Gastrocnemius medialis (tissue), 4 donors: Measurements from ENCODE around the gene PHF21B.

Experiments used
- POLR2A ChIP-seq, 2 donors: fragments of 450-650 bp; IDR thresholded peaks; one replicate each; pipeline ENCODE4 v1.6.1; 2017; ENCODE audit warnings: antibody characterized with exemption in 2 of 2, mild to moderate bottlenecking in 2 of 2, moderate library complexity in 2 of 2
- TF ChIP-seq, protein P1 (sequence below), 5 experiments: fragments of 450-650 bp in 3 of 5; fragments of 200-600 bp in 2 of 5; sonication (generic) in 2 of 5; IDR thresholded peaks in 4 of 5; conservative IDR thresholded peaks in 1 of 5; 1 replicate in 4 of 5; 2 replicates in 1 of 5; pipeline ENCODE4 v1.5.1; 2016 to 2019; ENCODE audit warnings: antibody characterized with exemption in 5 of 5, mild to moderate bottlenecking in 3 of 5, moderate library complexity in 3 of 5

DNA sequence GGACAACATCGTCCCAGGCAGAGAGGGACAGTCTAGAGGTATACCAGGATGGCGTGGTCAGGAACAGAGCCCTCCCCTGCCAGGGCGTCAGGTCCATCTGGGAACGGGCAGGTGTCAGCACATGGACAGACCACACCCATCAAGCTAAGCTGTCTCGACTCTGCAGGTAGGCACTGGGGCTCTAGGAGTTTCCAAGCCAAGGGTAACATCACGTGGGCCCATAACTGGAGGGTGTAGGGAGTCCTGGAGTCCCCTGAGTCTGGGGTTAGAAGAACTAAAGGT is 75.4 kb downstream of the PHF21B start:
- TF ChIP-seq POLR2A (IDR thresholded peaks at IDR 0.05), result no peak
- TF ChIP-seq, protein P1, sequence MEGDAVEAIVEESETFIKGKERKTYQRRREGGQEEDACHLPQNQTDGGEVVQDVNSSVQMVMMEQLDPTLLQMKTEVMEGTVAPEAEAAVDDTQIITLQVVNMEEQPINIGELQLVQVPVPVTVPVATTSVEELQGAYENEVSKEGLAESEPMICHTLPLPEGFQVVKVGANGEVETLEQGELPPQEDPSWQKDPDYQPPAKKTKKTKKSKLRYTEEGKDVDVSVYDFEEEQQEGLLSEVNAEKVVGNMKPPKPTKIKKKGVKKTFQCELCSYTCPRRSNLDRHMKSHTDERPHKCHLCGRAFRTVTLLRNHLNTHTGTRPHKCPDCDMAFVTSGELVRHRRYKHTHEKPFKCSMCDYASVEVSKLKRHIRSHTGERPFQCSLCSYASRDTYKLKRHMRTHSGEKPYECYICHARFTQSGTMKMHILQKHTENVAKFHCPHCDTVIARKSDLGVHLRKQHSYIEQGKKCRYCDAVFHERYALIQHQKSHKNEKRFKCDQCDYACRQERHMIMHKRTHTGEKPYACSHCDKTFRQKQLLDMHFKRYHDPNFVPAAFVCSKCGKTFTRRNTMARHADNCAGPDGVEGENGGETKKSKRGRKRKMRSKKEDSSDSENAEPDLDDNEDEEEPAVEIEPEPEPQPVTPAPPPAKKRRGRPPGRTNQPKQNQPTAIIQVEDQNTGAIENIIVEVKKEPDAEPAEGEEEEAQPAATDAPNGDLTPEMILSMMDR (IDR thresholded peaks at IDR 0.05 in 4 of 5, conservative IDR thresholded peaks at IDR 0.05 in 1 of 5), result no peak
